Stimulated activated CD4-positive, alpha-beta T cell treated with anti-CD3 and anti-CD28 coated beads, Interleukin-4, amount 100 ng/mL, for 48 hours (primary cell): ENCODE results near the gene WDR81.
"Not testable (repeated sequence)": the region's sequence is repeated elsewhere in the genome, so short reads cannot be mapped to it uniquely, and the experiment has no call there.

Experiments
- DNase-seq, 2 donors: peaks; one replicate each; pipeline ENCODE4 v3.0.0-alpha.2; 2020; ENCODE audit warnings: low read depth in 2 of 2

WDR81 gene

GRCh38 chr17:1713160-1713877 lies 11.2 kb upstream of the WDR81 start:
- no peak for DNase-seq

- DNase-seq: no peak
These were observed 10.6 kb upstream of the WDR81 start for GRCh38 chr17:1713878-1714426.

DNA sequence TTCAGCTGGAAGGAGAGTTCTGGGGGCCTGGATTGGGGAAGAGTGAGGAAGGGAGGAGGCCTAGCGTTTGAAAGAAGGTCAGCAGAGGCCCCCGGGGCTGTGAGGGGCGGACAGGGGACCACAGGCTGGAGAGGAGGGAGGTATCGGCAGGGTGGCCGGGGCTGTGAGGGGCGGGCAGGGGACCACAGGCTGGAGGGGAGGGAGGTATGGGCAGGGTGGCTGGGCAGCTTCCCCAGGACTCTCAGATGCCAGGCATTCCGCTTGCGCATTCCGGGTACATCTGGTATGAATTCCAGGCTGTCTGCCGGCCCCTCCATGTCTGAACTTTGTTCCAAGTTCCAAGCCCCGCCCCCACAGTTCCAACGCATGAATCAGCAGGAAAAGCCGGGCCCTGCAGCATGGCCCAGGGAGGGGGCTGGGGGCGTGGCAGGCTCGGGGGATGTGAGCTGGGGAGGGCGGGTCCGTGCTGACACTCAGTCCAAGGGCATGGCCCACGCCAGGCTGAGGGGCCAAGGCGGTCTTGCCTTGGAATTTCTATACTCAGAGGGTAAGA lies 10.0 kb upstream of the WDR81 start:
- no peak for DNase-seq

- peak in 1 of 2 donors; percentile 42 for DNase-seq
These were observed 9.3 kb upstream of the WDR81 start for GRCh38 chr17:1714980-1715802.

DNA sequence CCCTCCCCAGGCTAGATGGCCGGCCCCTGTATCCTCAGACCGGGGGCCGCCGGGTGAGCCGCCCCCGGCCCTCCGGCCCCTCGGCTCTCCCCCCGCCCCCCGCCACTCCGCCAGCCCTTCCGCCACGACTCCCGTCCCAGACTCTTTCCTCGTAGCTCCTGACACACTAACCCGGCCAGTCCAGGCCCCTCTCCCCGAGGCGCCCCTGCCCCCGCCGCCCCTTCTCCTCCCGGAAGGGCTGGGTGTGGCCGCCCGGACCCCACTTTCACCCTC lies 8.8 kb upstream of the WDR81 start:
- no peak for DNase-seq

- peak; percentile 99 to 100 for DNase-seq
These were observed 8.2 kb upstream of the WDR81 start for GRCh38 chr17:1716076-1716911.

GRCh38 chr17:1716912-1717695 lies 7.4 kb upstream of the WDR81 start:
- DNase-seq: peak; percentile 69 to 84

GRCh38 chr17:1718362-1719165 lies 5.9 kb upstream of the WDR81 start:
- no peak for DNase-seq

- DNase-seq: peak; percentile 56 to 57
These were observed 3.6 kb upstream of the WDR81 start for GRCh38 chr17:1720856-1721386.

DNA sequence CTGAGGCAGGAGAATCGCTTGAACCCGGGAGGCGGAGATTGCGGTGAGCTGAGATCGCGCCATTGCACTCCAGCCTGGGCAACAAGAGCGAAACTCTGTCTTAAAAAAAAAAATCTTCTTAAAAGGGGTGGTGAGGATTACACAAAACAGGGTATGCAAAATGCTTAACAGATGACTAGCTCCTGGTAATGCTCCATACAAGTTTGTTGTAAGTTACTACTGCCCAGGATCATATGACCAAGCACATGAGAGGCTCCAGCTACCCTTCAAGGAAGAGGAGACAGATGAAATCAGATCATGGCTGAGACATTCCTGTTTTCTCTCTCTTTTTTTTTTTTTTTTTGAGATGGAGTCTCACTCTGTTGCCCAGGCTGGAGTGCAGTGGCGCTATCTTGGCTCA lies 2.5 kb upstream of the WDR81 start:
- DNase-seq: not testable (repeated sequence)

DNA sequence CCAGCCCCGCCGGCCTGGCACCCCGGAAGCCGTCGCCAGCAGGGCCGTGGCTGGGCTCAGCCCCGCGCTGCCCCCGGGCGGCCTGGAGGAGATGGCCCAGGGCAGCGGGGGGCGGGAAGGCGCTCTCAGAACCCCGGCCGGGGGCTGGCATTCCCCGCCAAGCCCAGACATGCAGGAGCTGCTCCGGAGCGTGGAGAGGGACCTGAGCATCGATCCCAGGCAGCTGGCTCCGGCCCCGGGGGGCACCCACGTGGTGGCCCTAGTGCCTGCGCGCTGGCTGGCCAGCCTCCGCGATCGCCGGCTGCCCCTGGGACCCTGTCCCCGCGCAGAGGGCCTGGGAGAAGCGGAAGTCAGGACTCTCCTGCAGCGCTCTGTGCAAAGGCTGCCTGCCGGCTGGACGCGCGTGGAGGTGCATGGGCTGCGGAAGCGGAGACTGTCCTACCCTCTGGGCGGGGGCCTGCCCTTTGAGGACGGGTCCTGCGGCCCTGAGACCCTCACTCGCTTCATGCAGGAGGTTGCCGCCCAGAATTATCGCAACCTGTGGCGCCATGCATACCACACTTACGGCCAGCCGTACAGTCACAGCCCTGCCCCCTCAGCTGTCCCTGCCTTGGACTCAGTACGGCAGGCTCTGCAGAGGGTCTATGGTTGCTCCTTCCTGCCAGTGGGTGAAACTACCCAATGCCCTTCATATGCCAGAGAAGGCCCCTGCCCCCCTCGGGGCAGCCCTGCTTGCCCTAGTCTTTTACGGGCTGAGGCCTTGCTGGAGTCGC lies 551 bp downstream of the WDR81 start:
- DNase-seq: no peak

DNA sequence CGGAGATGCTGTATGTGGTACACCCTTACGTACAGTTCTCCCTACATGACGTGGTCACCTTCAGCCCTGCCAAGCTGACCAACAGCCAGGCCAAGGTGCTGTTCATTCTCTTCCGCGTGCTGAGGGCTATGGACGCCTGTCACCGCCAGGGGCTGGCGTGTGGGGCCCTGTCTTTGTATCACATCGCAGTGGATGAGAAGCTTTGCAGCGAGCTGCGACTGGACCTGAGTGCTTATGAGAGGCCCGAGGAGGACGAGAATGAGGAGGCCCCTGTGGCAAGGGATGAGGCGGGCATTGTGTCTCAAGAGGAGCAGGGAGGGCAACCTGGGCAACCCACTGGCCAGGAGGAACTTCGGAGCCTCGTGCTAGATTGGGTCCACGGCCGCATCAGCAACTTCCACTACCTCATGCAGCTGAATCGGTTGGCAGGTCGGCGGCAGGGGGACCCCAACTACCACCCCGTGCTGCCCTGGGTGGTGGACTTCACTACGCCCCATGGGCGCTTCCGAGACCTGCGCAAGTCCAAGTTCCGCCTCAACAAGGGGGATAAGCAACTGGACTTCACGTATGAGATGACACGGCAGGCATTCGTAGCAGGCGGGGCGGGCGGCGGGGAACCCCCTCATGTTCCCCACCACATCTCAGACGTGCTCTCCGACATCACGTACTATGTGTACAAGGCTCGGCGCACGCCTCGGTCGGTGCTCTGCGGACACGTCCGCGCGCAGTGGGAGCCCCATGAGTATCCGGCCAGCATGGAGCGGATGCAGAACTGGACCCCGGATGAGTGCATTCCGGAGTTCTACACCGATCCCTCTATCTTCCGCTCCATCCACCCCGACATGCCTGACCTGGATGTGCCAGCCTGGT lies 1.4 kb downstream of the WDR81 start:
- DNase-seq: no peak

DNA sequence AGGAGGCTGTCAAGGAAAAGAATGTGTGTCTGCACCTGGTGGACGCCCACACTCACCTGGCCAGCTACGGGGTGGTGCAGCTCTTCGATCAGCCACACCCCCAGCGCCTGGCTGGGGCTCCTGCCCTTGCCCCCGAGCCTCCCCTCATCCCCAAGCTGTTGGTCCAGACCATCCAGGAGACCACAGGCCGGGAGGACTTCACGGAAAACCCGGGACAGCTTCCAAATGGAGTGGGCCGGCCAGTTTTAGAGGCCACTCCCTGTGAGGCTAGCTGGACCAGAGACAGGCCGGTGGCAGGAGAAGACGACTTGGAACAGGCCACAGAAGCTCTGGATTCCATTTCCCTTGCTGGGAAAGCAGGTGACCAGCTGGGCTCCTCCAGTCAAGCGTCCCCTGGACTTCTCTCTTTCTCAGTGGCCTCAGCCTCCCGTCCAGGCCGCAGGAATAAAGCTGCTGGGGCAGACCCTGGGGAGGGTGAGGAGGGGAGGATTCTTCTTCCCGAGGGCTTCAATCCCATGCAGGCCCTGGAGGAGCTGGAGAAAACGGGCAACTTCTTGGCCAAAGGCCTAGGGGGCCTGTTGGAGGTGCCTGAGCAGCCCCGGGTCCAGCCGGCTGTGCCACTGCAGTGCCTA lies 2.2 kb downstream of the WDR81 start:
- DNase-seq: no peak

DNA sequence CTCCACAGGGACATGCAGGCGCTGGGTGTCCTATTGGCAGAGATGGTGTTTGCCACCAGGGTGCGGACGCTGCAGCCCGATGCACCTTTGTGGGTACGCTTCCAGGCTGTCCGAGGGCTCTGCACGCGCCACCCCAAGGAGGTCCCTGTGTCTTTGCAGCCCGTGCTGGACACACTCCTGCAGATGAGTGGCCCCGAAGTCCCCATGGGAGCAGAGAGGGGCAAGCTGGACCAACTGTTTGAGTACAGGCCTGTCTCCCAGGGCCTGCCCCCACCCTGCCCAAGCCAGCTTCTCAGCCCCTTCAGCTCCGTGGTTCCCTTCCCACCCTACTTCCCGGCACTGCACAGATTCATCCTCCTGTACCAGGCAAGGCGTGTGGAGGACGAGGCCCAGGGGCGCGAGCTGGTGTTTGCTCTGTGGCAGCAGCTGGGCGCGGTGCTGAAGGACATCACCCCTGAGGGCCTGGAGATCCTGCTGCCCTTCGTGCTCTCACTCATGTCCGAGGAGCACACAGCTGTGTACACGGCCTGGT lies 2.8 kb downstream of the WDR81 start:
- no peak for DNase-seq

- DNase-seq: no peak
These were observed 3.5 kb downstream of the WDR81 start for GRCh38 chr17:1727876-1728630.

DNA sequence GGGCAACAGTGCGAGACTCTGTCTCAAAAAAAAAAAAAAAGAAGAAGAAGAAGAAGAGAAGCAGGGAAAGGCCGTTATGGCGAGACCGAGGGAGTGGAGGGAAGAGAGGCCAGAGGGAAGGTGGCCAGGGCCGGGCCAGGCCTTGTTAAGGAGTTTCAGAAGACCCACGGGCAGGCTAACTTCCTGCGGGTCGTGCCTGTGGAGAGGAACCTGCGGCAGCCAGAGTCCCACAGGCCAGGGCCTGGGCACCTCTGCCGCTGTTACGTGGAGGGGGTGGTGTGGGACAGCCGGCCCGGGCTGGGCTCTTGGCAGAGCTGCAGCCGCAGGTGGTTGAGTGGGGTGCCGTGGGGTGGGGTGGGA lies 5.4 kb downstream of the WDR81 start:
- DNase-seq: no peak
